K562 (cell line): ENCODE measurements around the gene DZIP1. TPM values are rescaled to one million over a fixed set of nuclear protein-coding genes. Genes with fewer than 3 reads are reported as not detected.

ENCODE experiments used
- ATAC-seq: fragments of 200-7000 bp; cut with Tn5 transposase; 3 replicates; pipeline ENCODE4 v1.9.1; 2020; ENCODE audit warnings: moderate library complexity
- BruUV-seq: library from RNA; stranded (reverse); fragments of 400-500 nt; replicated peaks from 2 replicates; lab custom pipeline; 2021; lab: Mats Ljungman, UMichigan
- CTCF ChIA-PET: fragments of 300-600 bp; formaldehyde crosslinking; extraction: SDS; loops from one replicate; lab custom pipeline; 2021; ENCODE audit warnings: low intra/inter-chr PET ratio; lab: Yijun Ruan, JAX
- POLR2A ChIA-PET: fragments of 300-600, 350-650 bp; sonication (Branson Sonifier 250); formaldehyde crosslinking; extraction: SDS; loops from one replicate; lab custom pipeline; 2021; ENCODE audit warnings: antibody characterized with exemption, inconsistent platforms; lab: Yijun Ruan, JAX
- DNase-seq, 4 experiments: peaks; one replicate each; pipeline versions ENCODE4 v3.0.0 to v3.0.0-alpha.2; 2011 to 2018; ENCODE audit warnings: low spot score in 3 of 4, mixed read lengths in 3 of 4; ENCODE audit errors: extremely low read depth in 1 of 4
- FAIRE-seq: peaks from 2 replicates; lab custom pipeline; 2011; peaks lifted over from hg19 to GRCh38; lab: Jason Lieb, UNC
- H2AFZ ChIP-seq: 2 replicates; pipeline ENCODE4 v1.6.0; 2011; ENCODE audit warnings: low read depth, low read length, control low read depth, inconsistent platforms
- H3K27ac ChIP-seq: fragments of 200-600 bp; 3 replicates; pipeline ENCODE4 v1.8.0; 2011; ENCODE audit warnings: low read depth, mild to moderate bottlenecking, control low read depth, inconsistent platforms, low read length, moderate library complexity, mixed read lengths; ENCODE audit errors: extremely low read depth
- H3K27me3 ChIP-seq, 2 experiments: fragments of 300-600 bp in 1 of 2; 2 replicates in 1 of 2; 3 replicates in 1 of 2; pipeline versions ENCODE4 v1.6.0 to v1.8.0; 2011; ENCODE audit warnings: inconsistent platforms in 2 of 2, low read length in 2 of 2, mild to moderate bottlenecking in 1 of 2, mixed read lengths in 1 of 2, moderate library complexity in 1 of 2; ENCODE audit not compliant: control insufficient read depth in 2 of 2, insufficient read depth in 2 of 2
- H3K36me3 ChIP-seq: fragments of 300-600 bp; 3 replicates; pipeline ENCODE4 v1.8.0; 2011; ENCODE audit warnings: mild to moderate bottlenecking, low read length, inconsistent platforms; ENCODE audit not compliant: control insufficient read depth, insufficient read depth
- H3K4me1 ChIP-seq, 2 experiments: fragments of 200-600 bp in 1 of 2; replicated peaks in 1 of 2; 2 replicates in 1 of 2; 3 replicates in 1 of 2; pipeline versions ENCODE4 v1.5.1 to v1.8.0; 2011; ENCODE audit warnings: inconsistent platforms in 2 of 2, low read length in 2 of 2, mild to moderate bottlenecking in 1 of 2, mixed read lengths in 1 of 2, moderate library complexity in 1 of 2; ENCODE audit not compliant: control insufficient read depth in 2 of 2, insufficient read depth in 2 of 2
- H3K4me2 ChIP-seq: 2 replicates; pipeline ENCODE4 v1.6.1; 2011; ENCODE audit warnings: low read length, control low read depth, inconsistent platforms, mixed read lengths; ENCODE audit not compliant: insufficient read depth
- H3K4me3 ChIP-seq: fragments of 200-600 bp; sonication (generic), shearing (Covaris generic); 2 replicates; pipeline ENCODE4 v1.5.1; 2016; ENCODE audit warnings: control low read depth, inconsistent platforms
- H3K79me2 ChIP-seq: fragments of 200-600 bp; 3 replicates; pipeline ENCODE4 v1.8.0; 2011; ENCODE audit warnings: low read length, inconsistent platforms; ENCODE audit not compliant: control insufficient read depth, insufficient read depth
- H3K9ac ChIP-seq, 2 experiments: 2 replicates each; pipeline versions ENCODE4 v1.6.0 to v1.6.1; 2011; ENCODE audit warnings: low read depth in 2 of 2, low read length in 2 of 2, control low read depth in 1 of 2, inconsistent platforms in 1 of 2, mild to moderate bottlenecking in 1 of 2, mixed read lengths in 1 of 2; ENCODE audit not compliant: insufficient read depth in 1 of 2
- H3K9me1 ChIP-seq: one replicate; pipeline ENCODE4 v1.6.0; 2011; ENCODE audit warnings: inconsistent platforms, mild to moderate bottlenecking, low read length, moderate library complexity; ENCODE audit not compliant: control insufficient read depth, insufficient read depth
- H3K9me3 ChIP-seq: replicated peaks from 2 replicates; pipeline ENCODE4 v1.5.1; 2011; ENCODE audit warnings: low read depth, low read length, inconsistent platforms; ENCODE audit not compliant: control insufficient read depth, insufficient read depth
- H4K20me1 ChIP-seq: replicated peaks from 2 replicates; pipeline ENCODE4 v1.6.1; 2011; ENCODE audit warnings: low read length, inconsistent platforms, mixed read lengths; ENCODE audit not compliant: control insufficient read depth, insufficient read depth
- CREB1 ChIP-seq, 2 experiments: sonication (generic) in 1 of 2; formaldehyde crosslinking in 1 of 2; IDR thresholded peaks; 2 replicates each; pipeline versions ENCODE4 v1.6.1 to v1.8.0; 2012 to 2022; ENCODE audit warnings: inconsistent platforms in 1 of 2, mild to moderate bottlenecking in 1 of 2, missing genetic modification reagents in 1 of 2, moderate library complexity in 1 of 2
- KLF6 ChIP-seq: fragments of 250-450 bp; sonication (Bioruptor Pico); IDR thresholded peaks from 2 replicates; pipeline ENCODE4 v1.4.0; 2020; ENCODE audit warnings: mild to moderate bottlenecking, moderate library complexity, borderline replicate concordance
- TEAD2 ChIP-seq: fragments of 450-650 bp; IDR thresholded peaks from 2 replicates; pipeline ENCODE4 v1.6.1; 2016; ENCODE audit warnings: missing genetic modification characterization, control low read depth, missing compliant biosample characterization
- WGBS: fragments of 100-300 bp; shearing (Covaris generic); methylation state at CpG from one replicate; pipeline ENCODE4 v1.1.6; 2016; ENCODE audit warnings: low coverage, mixed read lengths; ENCODE audit not compliant: insufficient coverage; ENCODE audit errors: missing lambda C conversion rate; 5-methylcytosine and 5-hydroxymethylcytosine counted together
- in situ Hi-C: fragments of 300-500 bp; cut with MboI; formaldehyde crosslinking; loops from 4 replicates; pipeline ENCODE4 v1.15.0; 2018; ENCODE audit warnings: inconsistent platforms, mixed read lengths
- intact Hi-C: fragments of 100-400 bp; cut with micrococcal nuclease; formaldehyde crosslinking; loops from 2 replicates; pipeline ENCODE4 v1.14.2; 2022
- polyA plus RNA-seq, 8 experiments: library from polyadenylated mRNA; depleted of rRNA in 4 of 8; stranded (reverse) in 5 of 8; unstranded in 3 of 8; fragments of >200 nt; fragmentation: Nextera tagmentation in 2 of 8; fragmentation: Illumina TruSeq in 1 of 8; extraction: Ambion mirVana in 2 of 8; extraction: Trizol in 1 of 8; gene quantifications; 2 replicates each; pipeline versions ENCODE4 v1.2.1 to v1.2.3, GENCODE V29; 2011 to 2014; ENCODE audit warnings: inconsistent platforms in 1 of 8, missing spikeins in 1 of 8
- total RNA-seq, 7 experiments: library from RNA; depleted of rRNA in 6 of 7; stranded (reverse); fragments of >200 nt in 6 of 7; fragmentation: Illumina TruSeq in 2 of 7; extraction: Trizol in 2 of 7; gene quantifications; 2 replicates each; pipeline versions ENCODE4 v1.2.1 to v1.2.3, GENCODE V29; 2011 to 2021; ENCODE audit warnings: low replicate concordance in 1 of 7

The DZIP1 gene
- total and polyA plus RNA-seq, 9 of the 15 experiments (the other 6 are each of a cell fraction or from before 2014, with no cell fraction given): 0.07 TPM; not detected in 8

DNA sequence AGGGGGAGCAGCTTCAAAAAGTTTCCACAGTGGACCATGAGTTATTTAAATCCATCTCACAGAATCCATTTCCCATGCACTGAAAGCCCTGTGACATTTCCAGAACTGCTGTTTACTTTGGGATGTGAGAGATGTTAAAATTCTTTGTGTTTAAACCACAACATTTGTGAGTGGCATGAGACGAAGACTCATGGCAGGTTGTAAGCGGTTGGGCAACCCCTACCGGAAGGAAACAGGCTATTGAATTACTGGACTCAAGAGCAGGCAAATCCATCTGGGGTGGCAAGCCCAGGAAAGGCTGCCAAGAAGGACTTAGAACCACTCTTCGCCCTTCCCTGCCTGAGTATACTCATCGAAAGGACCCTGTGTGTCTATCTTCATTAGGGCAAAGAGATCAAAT, 114.3 kb downstream of the DZIP1 start:
- in situ Hi-C loops (loop anchor here (25.0 kb wide), 1 partner anchor 307 kb away; no protein-coding TSS in a partner anchor), intact Hi-C loops (no loop called here)
- Histone ChIP-seq H3K27me3 (no peaks in the 10 kb centered on the region), H3K4me1 (no peaks in the 10 kb centered on the region), H3K4me3 (no peak overlapping the region), H3K9me1 (no peaks in the 10 kb centered on the region), H3K9me3 (no peaks in the 10 kb centered on the region), H3K4me2 (no peak overlapping the region), H3K79me2 (no peaks in the 10 kb centered on the region), H4K20me1 (no peaks in the 10 kb centered on the region), H2AFZ (no peak overlapping the region), H3K9ac (no peak overlapping the region), H3K36me3 (no peaks in the 10 kb centered on the region), H3K27ac (no peak overlapping the region)
- TF ChIP-seq KLF6 (CRISPR knock-in tag) (no peak), TEAD2 (tag) (no peak), CREB1 (IDR thresholded peaks at IDR 0.05) (no peak), CREB1 (CRISPR knock-in tag; IDR thresholded peaks at IDR 0.05) (no peak)
- ChIA-PET CTCF (no interaction called here), POLR2A (no interaction called here)
- DNase-seq: no peak
- BruUV-seq: no TSS peak
- FAIRE-seq: no peak
- WGBS: 0% methylated on average over 5 of the region's 5 CpGs
- no peak for ATAC-seq

Other genes with a start within 250 kb of the DZIP1 start
- not detected in 2 replicates for gene CLDN10, start 92.0 kb downstream of the DZIP1 start, total RNA-seq (2014; rRNA removed)
- not detected in 2 replicates for gene CLDN10, start 92.0 kb downstream of the DZIP1 start, total RNA-seq (2014; rRNA removed; fragmentation: Illumina TruSeq; extraction: Trizol)
- not detected in 2 replicates for gene CLDN10, start 92.0 kb downstream of the DZIP1 start, total RNA-seq (2015; rRNA removed; fragmentation: Illumina TruSeq; extraction: Trizol)
- gene CLDN10, start 92.0 kb downstream of the DZIP1 start, total RNA-seq (2021): not detected in 2 replicates
- gene CLDN10, start 92.0 kb downstream of the DZIP1 start, polyA plus RNA-seq (2011; rRNA removed): not detected in 2 replicates
- not detected in 2 replicates for gene CLDN10, start 92.0 kb downstream of the DZIP1 start, polyA plus RNA-seq (2014; fragmentation: Illumina TruSeq; extraction: Trizol)
- not detected for gene CLDN10, start 92.0 kb downstream of the DZIP1 start, polyA plus RNA-seq (2014; fragmentation: Nextera tagmentation; extraction: Ambion mirVana)
- not detected in 2 replicates for gene CLDN10, start 92.0 kb downstream of the DZIP1 start, polyA plus RNA-seq (2014; rRNA removed)
- gene DNAJC3, start 32.4 kb upstream of the DZIP1 start, total RNA-seq (2014; rRNA removed): 10.3 and 10.4 TPM in 2 replicates
- 21.8 and 22.9 TPM in 2 replicates for gene DNAJC3, start 32.4 kb upstream of the DZIP1 start, total RNA-seq (2014; rRNA removed; fragmentation: Illumina TruSeq; extraction: Trizol)
- gene DNAJC3, start 32.4 kb upstream of the DZIP1 start, total RNA-seq (2015; rRNA removed; fragmentation: Illumina TruSeq; extraction: Trizol): 20.2 and 21.3 TPM in 2 replicates
- 14.4 and 14.6 TPM in 2 replicates for gene DNAJC3, start 32.4 kb upstream of the DZIP1 start, total RNA-seq (2021)
- 8.8 and 9.7 TPM in 2 replicates for gene DNAJC3, start 32.4 kb upstream of the DZIP1 start, polyA plus RNA-seq (2011; rRNA removed)
- gene DNAJC3, start 32.4 kb upstream of the DZIP1 start, polyA plus RNA-seq (2014; fragmentation: Illumina TruSeq; extraction: Trizol): 8.1 and 10.4 TPM in 2 replicates
- 10 to 100 TPM in 1 of 2 experiments, 1 to 10 TPM in 1; 8.2 to 12.0 TPM for gene DNAJC3, start 32.4 kb upstream of the DZIP1 start, polyA plus RNA-seq (2014; fragmentation: Nextera tagmentation; extraction: Ambion mirVana)
- gene DNAJC3, start 32.4 kb upstream of the DZIP1 start, polyA plus RNA-seq (2014; rRNA removed): 7.5 and 7.8 TPM in 2 replicates